Stimulated activated CD8-positive, alpha-beta memory T cell treated with anti-CD3 and anti-CD28 coated beads, Interleukin-15, amount 100 ng/mL, for 24 hours (primary cell): ENCODE data around the gene BRD9.
A peak's percentile ranks its signal among the peaks of the same experiment; 100 is the strongest.
"Not testable (repeated sequence)": the region's sequence is repeated elsewhere in the genome, so short reads cannot be mapped to it uniquely, and the experiment has no call there.

Source experiments
- DNase-seq: peaks from one replicate; pipeline ENCODE4 v3.0.0-alpha.2; 2020; ENCODE audit warnings: low read depth

The BRD9 gene

GRCh38 chr5:892394-893136 lies at the start of gene BRD9, which contains the start of gene TRIP13:
Gene BRD9 (minus strand): TSS chr5:892801. CDS start chr5:892657, 144 bp downstream.
Gene TRIP13 (plus strand): TSS chr5:892884. CDS start chr5:892999, 115 bp downstream.
- peak; percentile 74 for DNase-seq

DNA sequence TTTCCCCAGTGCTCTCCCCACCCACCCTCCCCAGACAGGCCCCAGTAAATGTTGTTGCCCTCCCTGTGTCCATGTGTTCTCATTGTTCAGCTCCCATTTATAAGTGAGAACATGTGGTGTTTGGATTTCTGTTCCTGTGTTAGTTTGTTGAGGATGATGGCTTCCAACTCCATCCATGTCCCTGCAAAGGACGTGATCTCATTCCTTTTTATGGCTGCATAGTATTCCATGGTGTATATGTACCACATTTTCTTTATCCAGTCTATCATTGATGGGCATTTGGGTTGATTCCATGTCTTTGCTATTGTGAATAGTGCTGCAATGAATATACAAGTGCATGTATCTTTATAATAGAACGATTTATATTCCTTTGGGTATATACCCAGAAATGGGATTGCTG lies 48.1 kb upstream of the BRD9 start:
- DNase-seq, result not testable (repeated sequence)

GRCh38 chr5:939368-939767 lies 46.8 kb upstream of the BRD9 start:
- no peak for DNase-seq

DNA sequence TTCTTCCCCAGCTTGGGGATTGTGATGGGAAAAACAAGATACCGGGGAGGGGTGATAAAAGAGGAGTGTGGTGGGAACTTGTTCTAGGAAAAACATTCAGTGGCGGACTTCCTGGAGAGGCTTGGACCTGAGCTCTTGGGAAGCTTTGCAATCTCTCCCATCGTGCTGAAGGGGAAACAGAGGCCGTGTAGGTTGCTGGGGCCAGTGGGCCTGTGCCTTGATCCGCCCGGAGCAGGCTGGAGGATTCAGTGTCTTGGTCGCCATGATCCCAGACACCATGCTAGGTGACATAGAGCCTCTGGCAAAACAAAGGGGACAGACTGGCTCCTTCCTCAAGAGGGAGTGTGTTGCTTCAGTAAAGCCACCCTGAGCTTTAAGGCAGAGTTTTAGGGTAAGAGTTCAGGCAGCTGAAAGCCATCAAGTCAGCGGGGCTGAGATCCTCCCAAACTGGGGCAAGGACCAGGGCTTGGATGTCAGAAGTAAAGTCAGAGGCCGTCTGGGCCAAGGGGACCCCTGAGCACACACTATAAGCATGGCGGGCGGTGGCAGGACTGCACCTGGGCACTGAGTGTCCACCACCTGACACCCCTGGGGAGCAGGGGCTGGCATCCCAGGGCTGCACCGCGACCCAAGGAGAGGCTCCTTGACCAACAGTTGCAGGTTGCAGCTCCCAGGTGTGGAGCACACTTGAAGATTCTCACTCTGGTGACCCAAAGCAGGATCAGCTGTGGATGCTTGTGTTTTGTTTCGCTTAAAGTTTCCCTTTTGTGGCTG lies 44.7 kb upstream of the BRD9 start:
- DNase-seq, result no peak

- DNase-seq, result no peak
These were observed 43.8 kb upstream of the BRD9 start for GRCh38 chr5:936149-937144.

- no peak for DNase-seq
These were observed 43.0 kb upstream of the BRD9 start for GRCh38 chr5:935510-936084.

DNA sequence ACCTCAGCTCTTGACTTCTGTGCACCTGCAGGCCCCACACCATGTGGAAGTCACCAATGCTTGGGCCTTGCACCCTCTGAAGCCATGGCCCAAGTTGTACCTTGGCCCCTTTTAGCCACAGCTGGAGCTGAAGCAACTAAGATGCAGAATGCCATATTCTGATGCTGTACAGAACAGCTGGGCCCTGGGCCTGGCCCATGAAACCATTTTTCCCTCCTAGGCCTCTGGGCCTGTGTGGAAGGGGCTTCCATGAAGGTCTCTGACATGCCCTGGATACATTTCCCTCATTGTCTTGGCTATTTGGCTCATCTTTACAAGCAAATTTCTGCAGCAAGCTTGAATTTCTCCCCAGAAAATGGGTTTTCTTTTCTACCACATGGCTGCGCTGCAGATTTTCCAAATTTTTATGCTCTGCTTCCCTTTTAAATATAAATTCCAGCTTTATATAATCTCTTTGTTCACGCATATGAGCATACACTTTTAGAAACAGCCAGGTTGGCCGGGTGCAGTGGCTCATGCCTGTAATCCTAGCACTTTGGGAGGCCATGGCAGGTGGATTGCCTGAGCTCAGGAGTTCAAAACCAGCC lies 41.9 kb upstream of the BRD9 start:
- DNase-seq, result not testable (repeated sequence)

GRCh38 chr5:933951-934350 lies 41.4 kb upstream of the BRD9 start:
- DNase-seq, result not testable (repeated sequence)

DNA sequence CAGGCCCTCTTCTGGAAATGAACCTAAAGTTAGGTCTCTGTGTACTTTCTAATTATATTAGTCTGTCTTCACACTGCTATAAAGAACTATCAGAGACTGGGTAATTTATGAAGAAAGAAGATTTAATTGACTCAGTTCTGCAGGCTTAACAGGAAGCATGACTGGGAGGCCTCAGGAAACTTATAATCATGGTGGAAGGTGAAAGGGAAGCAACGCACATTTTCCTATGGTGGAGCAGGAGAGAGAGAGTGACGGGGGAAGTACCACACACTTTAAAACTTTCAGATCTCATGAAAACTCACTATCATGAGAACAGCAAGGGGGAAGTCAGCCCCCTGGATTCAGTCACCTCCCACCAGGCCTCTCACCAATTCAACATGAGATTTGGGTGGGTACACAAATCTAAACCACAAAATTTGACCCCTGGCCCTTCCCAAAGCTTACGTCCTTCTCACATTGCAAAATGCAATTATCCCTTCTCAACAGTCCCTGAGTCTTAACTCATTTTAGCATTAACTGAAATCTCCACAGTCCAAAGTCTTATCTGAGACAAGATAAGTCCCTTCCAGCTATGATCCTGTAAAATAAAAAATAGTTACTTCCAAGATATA lies 40.8 kb upstream of the BRD9 start:
- DNase-seq, result no peak

- DNase-seq, result no peak
These were observed 40.1 kb upstream of the BRD9 start for GRCh38 chr5:932628-933250.

- DNase-seq, result no peak
These were observed 39.6 kb upstream of the BRD9 start for GRCh38 chr5:932151-932627.

- no peak for DNase-seq
These were observed 39.1 kb upstream of the BRD9 start for GRCh38 chr5:931570-932145.

- DNase-seq, result no peak
These were observed 38.3 kb upstream of the BRD9 start for GRCh38 chr5:930866-931265.

DNA sequence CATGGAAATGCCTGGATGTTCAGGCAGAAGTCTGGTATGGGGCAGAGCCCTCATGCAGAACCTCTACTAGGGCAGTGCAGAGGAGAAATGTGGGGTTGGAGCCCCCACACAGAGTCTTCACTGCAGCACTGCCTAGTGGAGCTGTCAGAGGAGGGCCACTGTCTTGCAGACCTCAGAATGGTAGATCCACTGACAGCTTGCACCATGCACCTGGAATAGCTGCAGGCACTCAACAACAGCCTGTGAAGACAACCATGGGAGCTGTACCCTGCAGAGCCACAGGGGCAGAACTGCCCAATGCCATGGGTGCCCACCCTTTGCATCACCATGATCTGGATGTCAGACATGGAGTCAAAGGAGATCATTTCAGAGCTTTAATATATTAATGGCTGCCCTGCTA lies 37.0 kb upstream of the BRD9 start:
- no peak for DNase-seq

GRCh38 chr5:929182-929581 lies 36.6 kb upstream of the BRD9 start:
- not testable (repeated sequence) for DNase-seq

DNA sequence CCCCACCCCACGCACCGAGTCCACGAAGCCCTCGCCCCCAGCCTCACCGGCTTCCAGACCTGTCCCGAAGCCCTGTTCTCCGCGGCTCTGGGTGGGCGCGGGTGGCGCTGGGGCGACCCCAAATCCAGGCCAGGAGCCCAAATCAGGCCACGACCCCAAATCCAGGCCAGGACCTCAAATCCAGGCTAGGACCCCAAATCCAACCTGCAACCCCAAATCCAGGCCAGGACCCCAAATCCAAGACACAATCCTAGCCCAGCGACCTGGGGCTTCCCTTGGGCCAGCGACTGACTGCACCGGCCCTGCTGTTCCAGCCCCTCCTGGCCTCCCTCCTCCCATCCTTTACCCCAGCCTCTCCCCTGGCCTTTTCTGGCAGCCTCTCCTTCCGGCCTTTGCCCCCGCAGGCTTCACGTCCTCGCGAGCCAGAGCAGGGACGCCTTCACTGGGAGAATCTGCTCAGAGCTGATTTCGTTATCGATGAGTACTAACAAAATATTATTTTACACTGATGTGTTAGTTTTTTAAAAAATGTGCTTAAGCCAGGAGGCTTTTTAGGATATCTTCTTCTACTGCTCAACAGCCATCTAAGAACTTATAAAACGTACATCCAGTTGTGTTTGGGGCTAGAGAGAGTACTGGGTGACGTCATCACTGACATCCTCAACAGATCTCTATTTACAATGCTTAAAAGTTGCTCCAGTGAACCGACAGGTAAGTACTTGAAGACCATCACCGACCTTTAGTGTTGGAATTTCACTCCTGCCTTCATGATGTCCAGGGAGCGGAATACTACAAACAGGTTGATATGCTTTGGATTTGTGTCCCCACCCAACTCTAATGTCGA lies 34.8 kb upstream of the BRD9 start:
- no peak for DNase-seq

GRCh38 chr5:926417-927171 lies 34.0 kb upstream of the BRD9 start:
- no peak for DNase-seq

DNA sequence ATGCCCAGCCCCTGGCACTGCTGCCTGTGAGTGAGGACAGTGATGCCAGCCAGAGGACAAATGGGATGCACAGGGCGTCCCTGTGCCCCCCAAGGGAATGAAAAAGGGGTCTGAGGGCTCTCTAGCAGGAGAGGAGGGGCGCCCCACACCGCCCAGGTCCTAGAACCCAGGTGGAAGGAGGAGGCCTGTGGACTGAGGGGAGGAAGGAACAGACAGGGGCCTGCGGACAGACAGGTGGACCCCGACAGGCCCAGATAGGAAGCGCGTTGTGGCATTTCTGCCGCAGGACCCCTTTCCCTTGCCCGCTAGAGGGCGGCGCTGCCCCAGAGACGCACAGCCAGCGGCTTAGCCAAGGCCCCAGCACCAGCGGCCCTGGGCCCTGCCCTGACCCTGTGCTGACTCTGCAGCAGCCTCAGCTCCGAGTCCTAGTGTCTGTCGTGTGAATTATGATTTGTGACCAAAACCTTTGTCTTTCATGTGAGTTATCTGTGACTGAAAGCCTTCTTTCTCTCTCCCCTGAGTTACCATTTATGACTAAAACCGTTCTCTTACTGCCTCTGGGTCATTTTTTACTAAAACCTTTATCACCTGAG lies 30.8 kb upstream of the BRD9 start:
- peak; percentile 39 for DNase-seq
